Glutamatergic neuron (in vitro differentiated cells): Measurements from ENCODE around the gene GPR63. TPM values are rescaled to one million over a fixed set of nuclear protein-coding genes. Genes with fewer than 3 reads are reported as not detected.

Source experiments
- DNase-seq: peaks from one replicate; pipeline ENCODE4 v3.0.0; 2022
- H3K27ac Mint-ChIP-seq: one replicate; pipeline ENCODE4 v1.8.0; 2020; ENCODE audit warnings: mild to moderate bottlenecking, mixed read lengths, inconsistent platforms; ENCODE audit not compliant: unreplicated experiment
- H3K27me3 Mint-ChIP-seq: one replicate; pipeline ENCODE4 v1.8.0; 2020; ENCODE audit warnings: mild to moderate bottlenecking, moderate library complexity, mixed read lengths, inconsistent platforms; ENCODE audit not compliant: unreplicated experiment
- H3K36me3 Mint-ChIP-seq: one replicate; pipeline ENCODE4 v1.8.0; 2020; ENCODE audit warnings: mild to moderate bottlenecking, mixed read lengths, inconsistent platforms; ENCODE audit not compliant: unreplicated experiment
- H3K4me1 Mint-ChIP-seq: one replicate; pipeline ENCODE4 v1.8.0; 2020; ENCODE audit warnings: mild to moderate bottlenecking, low read depth, mixed read lengths, inconsistent platforms; ENCODE audit not compliant: unreplicated experiment
- H3K4me3 Mint-ChIP-seq: one replicate; pipeline ENCODE4 v1.8.0; 2020; ENCODE audit warnings: mild to moderate bottlenecking, mixed read lengths, inconsistent platforms; ENCODE audit not compliant: unreplicated experiment
- H3K9me3 Mint-ChIP-seq: one replicate; pipeline ENCODE4 v1.8.0; 2020; ENCODE audit warnings: mild to moderate bottlenecking, moderate library complexity, mixed read lengths, inconsistent platforms; ENCODE audit not compliant: unreplicated experiment
- CTCF ChIP-seq: fragments of 200-600 bp; sonication (generic); IDR thresholded peaks from one replicate; pipeline ENCODE4 v1.5.0; 2021; ENCODE audit not compliant: partially characterized antibody, unreplicated experiment
- total RNA-seq: library from RNA; stranded (reverse); fragmentation: NEBNext Ultra II Directional; extraction: Animal tissue kit (Norgen Biotek cat#: 25700); gene quantifications from one replicate; pipeline ENCODE4 v1.2.1, GENCODE V29; 2021; ENCODE audit not compliant: unreplicated experiment

The GPR63 gene
- total RNA-seq, 1 donor from 2014 or later: 6.6 TPM

- TF ChIP-seq CTCF: no peak
- H3K27me3 Mint-ChIP-seq: no peaks in the 10 kb centered on the region
- no peak overlapping the region for H3K27ac Mint-ChIP-seq
- no peak for DNase-seq
- no peak overlapping the region for H3K4me3 Mint-ChIP-seq
- no peaks in the 10 kb centered on the region for H3K36me3 Mint-ChIP-seq
- no peaks in the 10 kb centered on the region for H3K9me3 Mint-ChIP-seq
- no peaks in the 10 kb centered on the region for H3K4me1 Mint-ChIP-seq
Measured at GRCh38 chr6:96826865-96827264, 10.4 kb downstream of the GPR63 start.

- no peak for TF ChIP-seq CTCF
- no peaks in the 10 kb centered on the region for H3K36me3 Mint-ChIP-seq
- peaks cover 3% of the 10 kb centered on the region for H3K4me1 Mint-ChIP-seq
- H3K27me3 Mint-ChIP-seq: no peaks in the 10 kb centered on the region
- H3K9me3 Mint-ChIP-seq: peaks cover 1% of the 10 kb centered on the region
- no peak overlapping the region for H3K27ac Mint-ChIP-seq
- no peak for DNase-seq
- no peak overlapping the region for H3K4me3 Mint-ChIP-seq
Measured at GRCh38 chr6:96823743-96824142, 13.5 kb downstream of the GPR63 start.

- H3K27ac Mint-ChIP-seq: no peak overlapping the region
- H3K4me1 Mint-ChIP-seq: peaks cover 10% of the 10 kb centered on the region
- H3K4me3 Mint-ChIP-seq: no peak overlapping the region
- no peaks in the 10 kb centered on the region for H3K27me3 Mint-ChIP-seq
- TF ChIP-seq CTCF: no peak
- H3K36me3 Mint-ChIP-seq: no peaks in the 10 kb centered on the region
- no peak for DNase-seq
- H3K9me3 Mint-ChIP-seq: peaks cover 2% of the 10 kb centered on the region
Measured at GRCh38 chr6:96821034-96821433, 16.2 kb downstream of the GPR63 start.

GRCh38 chr6:96816301-96816817 is 20.9 kb downstream of the GPR63 start:
- Mint-ChIP-seq H3K36me3 (no peaks in the 10 kb centered on the region), H3K27ac (peak overlapping the region; percentile 45), H3K4me1 (peaks cover 14% of the 10 kb centered on the region), H3K27me3 (no peaks in the 10 kb centered on the region), H3K9me3 (peaks cover 2% of the 10 kb centered on the region), H3K4me3 (peak overlapping the region; percentile 22)
- no peak for DNase-seq
- no peak for TF ChIP-seq CTCF

- no peaks in the 10 kb centered on the region for H3K36me3 Mint-ChIP-seq
- no peak for TF ChIP-seq CTCF
- H3K9me3 Mint-ChIP-seq: peaks cover 2% of the 10 kb centered on the region
- H3K27ac Mint-ChIP-seq: no peak overlapping the region
- H3K27me3 Mint-ChIP-seq: no peaks in the 10 kb centered on the region
- H3K4me3 Mint-ChIP-seq: no peak overlapping the region
- peaks cover 11% of the 10 kb centered on the region for H3K4me1 Mint-ChIP-seq
- DNase-seq: no peak
Measured at GRCh38 chr6:96814625-96815024, 22.7 kb downstream of the GPR63 start.
